HG02759 (cell line): ENCODE data around the gene GALC.
"Not testable (repeated sequence)": the region's sequence is repeated elsewhere in the genome, so short reads cannot be mapped to it uniquely, and the experiment has no call there.

Experiments
- ATAC-seq: cut with Tn5 transposase; IDR thresholded peaks from one replicate; pipeline ENCODE4 v1.9.1; 2021; ENCODE audit warnings: mild to moderate bottlenecking, moderate library complexity; ENCODE audit not compliant: unreplicated experiment

Gene GALC

DNA sequence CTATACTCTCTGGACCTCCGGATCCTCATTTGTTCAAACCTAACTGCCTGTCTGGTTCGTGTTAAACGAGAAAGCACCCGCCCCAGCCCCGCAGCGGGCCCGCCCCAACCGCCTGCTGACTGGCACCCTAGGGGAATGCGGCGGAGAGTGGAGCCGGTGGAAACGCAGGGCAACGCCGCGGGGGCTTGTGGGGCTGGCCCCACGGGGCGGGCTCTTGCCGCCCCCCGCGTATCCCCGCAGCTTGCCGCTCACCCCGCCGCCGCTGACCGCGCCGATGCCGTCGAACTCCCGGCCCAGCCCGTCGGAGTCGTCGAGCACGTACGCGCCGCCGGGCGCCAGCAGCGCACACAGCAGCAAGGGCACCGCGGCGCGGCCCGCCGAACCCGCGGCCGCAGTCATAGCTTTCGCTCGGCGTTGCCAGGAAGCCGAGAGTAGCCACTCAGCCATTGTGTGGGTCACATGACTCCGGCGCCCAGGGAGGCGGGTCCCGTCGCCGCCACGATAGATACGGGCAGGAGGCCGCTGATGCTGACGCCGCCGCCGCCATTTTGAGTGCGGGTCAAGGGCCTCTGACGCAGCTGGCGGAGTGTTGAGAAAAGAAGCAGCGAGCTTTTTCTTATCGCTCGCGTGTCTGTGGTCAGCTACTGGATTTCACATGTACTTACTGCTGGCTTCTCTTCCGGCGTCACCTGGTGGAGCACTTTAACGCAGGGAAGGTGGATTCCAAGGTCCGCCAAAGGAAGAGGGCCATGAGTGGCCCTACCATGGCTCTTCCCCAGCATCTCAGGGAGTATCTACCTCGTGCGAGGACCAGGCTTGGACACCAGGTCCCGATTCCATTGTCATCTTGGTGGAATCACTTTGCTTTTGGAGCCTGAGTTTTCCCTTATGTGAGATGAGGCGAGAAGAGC lies at the start of gene GALC:
GALC (minus strand) TSS at position 465 of the 911 bp plus-strand sequence; CDS start at position 447, 18 bp downstream.
- ATAC-seq = peak; percentile 89

DNA sequence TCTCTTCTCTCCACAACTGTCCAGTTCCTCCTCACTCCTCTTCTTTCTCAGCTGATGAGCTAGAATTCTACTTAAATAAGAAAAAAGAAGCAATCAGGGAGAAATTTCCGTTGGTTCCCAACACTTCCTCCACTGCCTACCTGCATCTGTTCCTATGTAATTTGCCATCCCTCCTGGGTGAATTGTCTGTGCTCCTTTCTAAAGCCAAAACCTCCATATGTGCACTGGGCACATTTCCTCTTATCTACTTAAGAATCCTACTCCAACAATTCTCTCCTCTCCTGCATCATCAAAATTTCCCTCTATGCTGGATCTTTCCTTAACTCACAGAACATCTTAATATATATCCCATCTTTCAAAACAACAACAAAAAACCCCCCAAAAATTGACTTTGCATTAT lies 47.2 kb upstream of the GALC start:
- no peak for ATAC-seq

DNA sequence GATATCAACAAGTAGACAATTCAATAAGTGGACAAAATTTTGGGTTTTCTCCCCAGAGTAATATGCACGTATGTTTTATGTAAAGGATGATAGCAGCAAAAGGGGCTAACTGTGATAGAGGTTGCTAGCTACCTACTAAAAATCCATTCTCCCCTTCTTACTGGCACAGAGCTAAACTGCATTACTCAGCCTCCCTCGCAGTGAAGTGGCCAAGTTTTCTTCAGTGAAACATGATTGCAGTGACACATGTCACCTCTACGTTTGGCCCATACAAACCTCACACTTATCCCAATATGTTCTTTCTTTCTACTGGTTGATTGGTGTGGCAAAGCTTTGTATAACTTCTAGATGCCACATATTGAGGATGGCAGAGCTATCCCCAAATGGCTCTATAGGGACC lies 46.2 kb upstream of the GALC start:
- ATAC-seq = no peak

DNA sequence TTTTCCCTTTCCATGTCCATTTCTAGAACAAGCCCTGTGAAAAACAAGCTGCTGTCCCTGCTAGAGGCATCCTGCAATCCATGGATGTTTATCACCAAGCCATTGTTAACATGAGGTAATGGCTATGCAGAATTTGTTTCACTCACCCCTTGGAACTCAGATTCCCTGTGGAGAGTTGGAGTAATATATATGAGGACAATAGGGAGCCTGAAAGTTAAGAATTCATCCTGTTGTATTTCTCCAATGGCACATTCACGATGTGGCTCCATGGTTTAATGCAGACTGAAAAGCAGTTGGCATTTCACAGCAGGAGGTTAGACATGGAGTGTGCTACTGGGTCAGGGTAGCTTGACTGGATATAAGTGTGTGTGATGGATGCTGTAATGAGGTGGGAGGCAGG lies 44.3 kb upstream of the GALC start:
- ATAC-seq = no peak

DNA sequence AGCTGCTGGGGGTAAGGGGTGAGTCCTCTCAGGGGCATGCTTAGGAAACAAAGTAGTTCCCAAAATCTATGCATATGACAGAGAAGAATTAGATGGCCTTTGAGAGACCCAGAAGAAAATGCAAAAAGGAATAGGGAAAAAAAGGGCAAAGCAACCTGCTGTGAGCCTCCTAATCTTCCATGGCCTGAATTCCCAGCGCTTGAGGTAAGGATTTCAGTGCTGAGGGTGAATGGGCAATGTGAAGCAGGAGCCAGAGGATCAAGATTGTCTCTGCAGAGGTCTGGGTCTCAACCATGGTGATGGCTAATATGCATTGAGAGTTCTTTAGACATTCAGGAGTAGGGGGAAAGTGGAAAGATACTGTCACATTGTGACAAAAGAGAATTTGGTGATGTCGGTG lies 43.4 kb upstream of the GALC start:
- ATAC-seq = no peak

DNA sequence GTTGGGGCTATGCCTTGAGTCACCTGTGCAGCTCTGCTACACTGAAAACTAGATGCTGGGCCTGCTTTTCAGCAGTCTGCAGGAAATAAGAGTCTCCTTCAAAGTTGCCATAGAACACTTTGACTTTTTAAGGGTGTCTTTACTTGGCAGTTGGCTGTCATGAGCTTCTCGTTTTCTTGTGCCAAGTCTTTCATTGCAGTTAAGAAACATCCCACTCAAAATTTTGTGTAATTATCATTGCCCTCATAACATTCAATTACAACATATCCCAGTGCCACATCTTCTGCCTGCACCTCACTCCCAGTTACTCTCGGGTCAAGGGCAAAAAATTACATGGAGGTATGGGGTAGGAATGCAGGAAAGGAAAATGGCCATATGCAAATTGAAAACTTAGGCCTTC lies 41.1 kb upstream of the GALC start:
- ATAC-seq = no peak

DNA sequence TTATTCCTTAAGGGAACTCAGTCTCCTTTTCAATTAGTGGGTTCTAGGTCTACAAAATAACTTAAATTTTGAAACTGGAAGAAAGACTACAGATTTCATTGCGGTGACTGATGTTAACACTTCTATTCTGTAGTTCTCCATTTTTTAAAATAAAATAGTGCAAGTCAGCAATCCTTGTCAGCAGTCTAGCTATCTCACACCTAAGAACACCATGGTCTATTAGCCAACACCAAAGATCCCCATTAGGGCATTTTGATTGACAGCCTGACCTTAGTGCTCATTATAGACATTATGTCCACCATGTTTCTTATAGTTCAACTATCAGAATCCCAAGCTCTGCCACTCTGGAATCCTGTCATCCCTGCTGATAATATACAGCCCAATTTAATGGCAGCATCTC lies 39.4 kb upstream of the GALC start:
- ATAC-seq = no peak

DNA sequence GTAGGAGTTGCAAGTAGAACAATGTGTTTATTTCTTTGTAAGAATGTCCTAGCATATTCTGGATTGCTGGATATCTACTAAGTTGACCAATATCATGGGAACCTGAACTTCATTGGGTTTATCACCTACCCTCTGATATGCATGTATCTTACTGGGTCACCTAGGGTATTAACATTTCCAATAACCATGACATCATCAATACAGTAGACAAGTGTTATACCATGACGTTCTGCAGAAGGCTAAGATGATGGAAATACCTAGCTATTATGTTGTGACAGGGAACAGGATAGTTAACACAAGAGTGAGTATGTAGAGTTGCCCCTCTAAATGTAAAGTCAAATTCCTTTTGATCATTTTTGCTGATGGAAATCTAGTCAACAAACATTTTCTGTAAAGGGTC lies 37.9 kb upstream of the GALC start:
- ATAC-seq = no peak

DNA sequence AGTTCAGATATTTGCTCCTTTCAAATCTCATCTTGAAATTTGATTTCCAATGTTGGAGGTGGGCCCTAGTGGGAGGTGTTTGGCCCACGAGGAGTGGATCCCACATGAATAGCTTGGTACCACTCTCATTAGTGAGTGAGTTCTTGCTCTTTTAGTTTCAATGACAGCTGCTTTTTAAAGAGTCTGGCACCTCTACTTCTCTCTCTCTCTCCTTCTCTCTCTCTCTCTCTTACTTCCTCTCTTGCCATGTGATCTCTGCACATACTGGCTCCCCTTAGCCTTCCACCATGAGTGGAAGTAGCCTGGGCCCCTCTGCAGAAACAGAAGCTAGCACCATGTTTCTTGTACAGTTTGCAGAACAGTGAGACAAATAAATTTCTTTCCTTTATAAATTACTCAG lies 37.1 kb upstream of the GALC start:
- ATAC-seq = no peak

DNA sequence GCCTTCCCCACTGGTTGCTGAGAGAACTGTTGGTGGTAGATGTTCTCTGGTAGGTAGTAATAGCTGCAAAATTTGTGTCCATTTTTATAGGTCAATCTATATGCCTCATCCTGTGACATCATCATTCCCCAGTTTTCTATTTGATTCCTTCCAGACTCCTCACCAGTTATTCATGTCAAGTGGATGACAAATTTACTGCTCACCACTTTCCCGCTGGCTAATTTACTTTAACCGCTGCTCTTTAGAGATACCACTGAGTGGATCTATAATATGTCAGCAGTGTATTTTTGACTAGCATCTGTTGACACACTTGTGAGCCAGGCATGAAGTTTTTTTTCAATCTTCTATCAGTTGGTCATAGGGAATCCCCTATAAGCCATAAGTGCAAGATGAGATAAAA lies 36.5 kb upstream of the GALC start:
- no peak for ATAC-seq

DNA sequence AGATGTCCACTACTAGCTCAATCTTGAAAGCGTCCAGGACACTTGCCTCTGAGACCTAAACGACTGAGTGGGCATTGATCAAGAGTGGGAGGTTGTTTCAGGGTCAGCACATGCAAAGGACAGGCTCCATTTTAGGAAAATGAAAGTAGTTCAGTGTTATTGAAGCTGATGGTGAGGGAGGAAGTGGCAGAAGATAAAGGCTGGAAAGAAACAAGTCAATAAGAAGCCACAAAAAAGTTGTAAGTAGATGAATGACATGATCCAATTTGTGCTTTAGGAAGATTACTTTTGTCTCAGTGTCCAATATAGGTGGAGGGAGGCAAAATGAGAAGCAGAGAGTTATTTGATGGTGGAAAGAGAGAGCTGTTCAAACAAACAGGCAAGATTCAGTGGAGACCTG lies 33.9 kb upstream of the GALC start:
- peak; percentile 55 for ATAC-seq

DNA sequence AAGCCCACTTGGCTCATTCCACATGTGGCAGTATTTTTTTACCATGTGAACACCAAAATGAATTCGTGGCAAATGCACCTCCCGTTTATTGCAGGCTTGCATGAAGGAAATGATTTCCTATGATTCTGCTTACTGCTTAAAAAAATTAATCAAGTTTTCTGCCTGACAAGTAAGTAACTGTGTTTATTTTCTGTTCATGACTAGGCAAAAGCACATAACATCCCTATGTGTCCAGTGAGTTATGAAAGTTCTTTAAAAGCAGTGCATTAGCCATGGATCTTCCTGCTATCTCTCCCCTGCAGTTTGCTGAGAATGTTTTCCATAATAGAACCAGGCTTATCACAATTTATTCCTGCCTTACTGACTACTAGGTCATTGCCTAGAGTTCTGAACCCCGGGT lies 32.3 kb upstream of the GALC start:
- ATAC-seq = no peak

DNA sequence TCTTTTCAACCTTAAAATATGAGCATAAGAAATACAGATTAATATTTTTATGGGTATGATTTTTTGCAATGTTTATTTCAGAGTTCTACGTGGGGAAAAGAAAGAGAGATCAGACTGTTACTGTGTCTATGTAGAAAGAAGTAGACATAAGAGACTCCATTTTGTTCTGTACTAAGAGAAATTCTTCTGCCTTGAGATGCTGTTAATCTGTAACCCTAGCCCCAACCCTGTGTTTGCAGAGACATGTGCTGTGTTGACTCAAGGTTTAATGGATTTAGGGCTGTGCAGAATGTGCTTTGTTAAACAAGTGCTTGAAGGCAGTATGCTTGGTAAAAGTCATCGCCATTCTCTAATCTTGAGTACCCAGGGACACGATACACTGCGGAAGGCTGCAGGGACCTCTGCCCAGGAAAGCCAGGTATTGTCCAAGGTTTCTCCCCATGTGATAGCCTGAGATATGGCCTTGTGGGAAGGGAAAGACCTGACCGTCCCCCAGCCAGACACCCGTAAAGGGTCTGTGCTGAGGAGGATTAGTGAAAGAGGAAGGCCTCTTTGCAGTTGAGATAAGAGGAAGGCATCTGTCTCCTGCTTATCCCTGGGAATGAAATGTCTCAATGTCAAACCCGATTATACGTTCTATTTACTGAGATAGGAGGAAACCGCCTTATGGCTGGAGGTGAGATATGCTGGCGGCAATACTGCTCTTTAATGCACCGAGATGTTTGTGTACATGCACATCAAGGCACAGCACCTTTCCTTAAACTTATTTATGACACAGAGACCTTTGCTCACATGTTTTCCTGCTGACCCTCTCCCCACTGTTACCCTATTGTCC lies 31.5 kb upstream of the GALC start:
- ATAC-seq = not testable (repeated sequence)

DNA sequence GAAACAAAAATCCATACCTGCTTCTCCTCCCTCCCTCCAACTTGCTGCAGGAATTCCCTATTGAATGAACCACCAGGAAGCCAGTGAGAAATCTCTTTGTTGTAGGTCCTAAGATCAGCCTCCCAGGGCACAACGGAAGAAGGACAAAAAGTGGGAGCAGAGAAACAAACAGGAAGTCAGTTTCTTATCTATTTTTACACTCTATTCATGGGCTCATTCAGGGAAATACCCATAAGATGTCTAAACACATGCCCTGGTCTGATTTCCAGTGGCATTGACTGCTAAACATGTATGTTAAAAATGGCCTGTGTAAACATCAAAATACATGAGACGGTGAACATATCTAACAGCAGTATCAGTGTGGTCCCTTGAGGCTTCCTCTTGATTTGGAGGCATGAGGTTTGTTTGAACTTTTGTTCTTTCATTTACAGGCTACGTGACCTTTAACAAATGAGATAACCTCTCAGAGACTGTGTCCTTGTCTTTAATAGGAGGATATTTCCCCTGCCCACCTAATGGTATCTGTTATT lies 30.7 kb upstream of the GALC start:
- peak; percentile 46 for ATAC-seq

DNA sequence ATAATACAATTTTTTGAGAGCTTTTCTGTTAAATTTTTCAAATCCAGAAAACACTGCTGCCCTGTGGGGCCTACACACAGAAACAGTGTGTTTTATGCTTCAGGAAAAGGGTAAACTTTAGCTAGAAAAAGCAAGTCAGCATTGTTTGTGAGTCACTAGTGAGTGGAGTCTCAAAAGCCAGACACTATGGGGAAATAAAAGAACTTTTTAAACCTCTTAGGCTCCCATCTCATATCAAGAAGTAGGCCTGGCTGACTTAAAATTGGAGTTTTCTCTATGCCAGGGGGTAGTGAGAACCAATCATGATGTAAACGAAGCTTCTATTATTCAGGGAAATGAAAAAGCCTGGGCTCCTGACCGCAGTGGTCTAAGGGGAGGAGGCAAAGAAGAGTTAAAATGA lies 24.6 kb upstream of the GALC start:
- ATAC-seq = no peak

DNA sequence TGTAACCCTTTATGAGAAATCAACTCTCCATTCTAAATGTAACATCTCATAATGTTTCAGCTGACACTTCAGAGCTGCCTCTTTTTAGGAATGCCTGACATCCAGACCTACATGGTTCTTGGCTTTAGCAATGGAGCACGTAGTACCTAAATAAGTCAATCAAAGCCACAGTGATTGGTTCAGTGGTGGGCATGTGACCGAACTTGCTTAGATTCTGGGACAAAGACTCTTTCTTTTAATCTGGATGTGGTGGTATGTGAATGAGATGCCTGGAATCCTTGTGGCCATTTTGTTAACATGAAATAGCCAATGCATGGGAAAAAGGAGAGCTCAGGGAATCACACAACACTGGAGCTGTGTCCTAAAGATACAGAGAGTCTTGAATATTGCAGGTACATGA lies 23.8 kb upstream of the GALC start:
- ATAC-seq = no peak

DNA sequence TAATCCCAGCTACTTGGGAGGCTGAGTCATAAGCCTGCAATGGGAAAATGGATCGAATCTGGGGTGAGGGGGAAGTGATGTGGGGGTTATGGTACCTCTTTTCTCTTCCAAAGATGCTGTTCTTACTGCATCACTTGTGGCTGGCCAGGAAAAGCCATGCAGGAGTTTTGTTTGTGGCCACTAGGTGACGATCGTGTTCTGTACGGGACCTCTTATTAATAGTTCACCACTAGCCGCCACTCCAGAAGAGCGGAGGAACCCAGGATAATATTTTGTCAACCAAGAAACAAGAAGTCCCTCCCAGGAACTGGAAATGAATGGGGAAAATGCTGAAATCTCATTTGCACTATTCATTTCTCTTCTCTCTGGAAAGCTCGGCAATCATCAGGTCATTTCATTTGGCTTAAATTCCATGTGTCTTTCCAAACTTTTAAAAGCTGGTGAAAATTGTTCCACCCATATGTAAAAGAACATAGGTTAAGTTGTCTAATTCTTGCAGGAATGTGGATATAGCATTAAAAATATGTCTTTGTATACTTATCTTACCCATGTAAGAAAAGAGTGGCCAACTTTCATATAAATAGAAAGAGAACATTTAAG lies 20.9 kb upstream of the GALC start:
- ATAC-seq = peak; percentile 93

DNA sequence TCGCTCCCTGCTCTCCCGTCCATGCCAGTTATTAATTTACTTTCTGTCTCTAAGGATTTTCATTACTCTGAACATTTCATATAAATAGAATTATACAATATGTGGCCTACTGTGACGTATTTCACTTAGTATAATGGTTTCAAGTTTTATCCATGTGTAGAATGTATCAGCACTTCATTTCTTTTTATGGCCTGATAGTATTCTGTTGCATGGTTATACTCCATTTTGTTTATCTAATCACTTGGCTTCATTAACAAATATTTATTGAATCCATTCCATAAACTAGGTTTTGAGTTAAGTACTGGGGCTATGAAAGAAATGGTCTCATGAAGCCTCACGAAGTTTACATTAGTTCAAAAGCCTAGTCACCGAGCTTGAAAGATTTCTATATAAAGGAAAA lies 19.5 kb upstream of the GALC start:
- no peak for ATAC-seq

DNA sequence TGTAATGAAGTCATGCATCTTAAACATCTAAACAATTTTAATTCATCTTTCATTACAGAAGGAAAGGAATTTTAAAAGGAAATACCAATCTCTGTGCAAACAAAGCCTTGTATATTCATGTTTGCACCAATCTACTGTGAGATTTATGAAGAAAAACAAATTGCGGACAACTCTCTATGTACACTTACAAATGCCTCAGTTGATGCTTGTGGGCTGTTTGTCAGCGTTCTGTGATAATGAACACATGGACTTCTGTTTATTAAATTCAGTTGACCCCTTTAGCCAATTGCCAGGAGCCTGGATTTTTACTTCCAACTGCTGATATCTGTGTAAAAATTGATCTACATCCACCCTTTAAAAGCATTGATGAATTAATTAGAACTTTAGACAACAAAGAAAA lies 17.3 kb upstream of the GALC start:
- ATAC-seq = no peak

DNA sequence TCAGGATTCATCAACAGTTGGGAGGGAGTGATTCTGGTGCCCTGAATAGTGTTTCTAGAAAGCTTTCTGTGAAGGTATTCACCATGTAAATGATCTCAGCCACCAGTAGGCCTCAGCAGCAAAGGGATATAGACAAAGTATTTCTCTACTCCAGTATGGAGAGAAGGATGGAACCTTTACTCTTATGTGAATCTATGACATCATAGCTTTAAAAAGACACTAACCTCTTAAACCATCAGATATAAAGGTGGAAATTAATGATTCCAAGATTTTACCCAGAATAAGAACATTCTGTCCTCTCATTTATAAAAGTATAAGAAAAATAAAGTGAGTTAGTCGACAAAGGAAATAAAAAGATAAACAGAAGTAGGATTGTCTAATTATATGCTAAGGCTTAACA lies 16.5 kb upstream of the GALC start:
- no peak for ATAC-seq

DNA sequence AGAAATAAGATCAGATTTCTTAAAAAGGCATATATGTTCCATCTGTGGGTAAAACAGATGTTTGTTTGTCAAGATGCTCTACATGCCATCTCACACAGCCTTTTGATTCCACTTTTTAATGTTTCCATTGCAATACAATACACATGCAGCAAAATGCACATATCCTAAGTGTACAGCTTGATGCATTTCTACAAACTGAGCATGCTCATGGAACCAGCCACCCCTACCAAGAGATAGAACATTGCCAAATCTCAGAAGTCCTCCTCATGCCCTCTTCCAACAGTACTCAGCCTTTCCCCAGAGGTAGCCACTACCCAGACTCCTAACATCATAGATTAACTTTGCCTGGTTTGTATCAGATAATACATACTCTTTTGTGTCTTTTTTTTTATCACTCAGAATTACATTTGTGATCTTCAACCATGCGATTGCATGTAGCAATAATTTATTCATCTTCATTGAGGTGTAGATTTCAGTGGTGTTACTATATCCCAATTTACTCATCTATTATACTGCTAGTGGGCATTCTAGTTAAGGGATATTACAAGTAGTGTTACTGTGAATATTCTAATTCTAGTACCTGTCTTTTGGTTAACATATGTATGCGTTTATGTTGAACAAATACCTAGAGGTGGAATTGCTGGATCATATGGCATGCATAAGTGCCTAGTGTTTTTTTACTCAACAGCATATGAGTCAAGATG lies 15.2 kb upstream of the GALC start:
- ATAC-seq = no peak
